HEK293 (cell line): Measurements from ENCODE around the gene PDE4D.

Experiments used
- ZNF157 ChIP-seq: fragments of 450-650 bp; formaldehyde crosslinking; IDR thresholded peaks from 2 replicates; pipeline ENCODE4 v1.5.1; 2016; ENCODE audit warnings: missing biosample characterization, missing genetic modification characterization
- ZNF175 ChIP-seq: fragments of 450-650 bp; formaldehyde crosslinking; IDR thresholded peaks from 2 replicates; pipeline ENCODE4 v1.5.1; 2016; ENCODE audit warnings: missing biosample characterization, missing genetic modification characterization
- ZNF311 ChIP-seq: fragments of 450-650 bp; formaldehyde crosslinking; IDR thresholded peaks from 2 replicates; pipeline ENCODE4 v1.5.1; 2017; ENCODE audit warnings: missing biosample characterization, missing genetic modification characterization, borderline replicate concordance
- ZNF510 ChIP-seq: fragments of 450-650 bp; formaldehyde crosslinking; IDR thresholded peaks from 2 replicates; pipeline ENCODE4 v1.5.1; 2018; ENCODE audit warnings: mild to moderate bottlenecking, missing genetic modification characterization, missing biosample characterization; ENCODE audit not compliant: insufficient replicate concordance
- ZNF518A ChIP-seq: fragments of 450-650 bp; formaldehyde crosslinking; conservative IDR thresholded peaks from 2 replicates; pipeline ENCODE4 v1.5.1; 2016; ENCODE audit warnings: low read depth, missing biosample characterization, missing genetic modification characterization
- ZNF654 ChIP-seq: fragments of 450-650 bp; formaldehyde crosslinking; IDR thresholded peaks from 2 replicates; pipeline ENCODE4 v1.5.1; 2016; ENCODE audit warnings: low read depth, missing biosample characterization, missing genetic modification characterization
- ZNF777 ChIP-seq: fragments of 450-650 bp; formaldehyde crosslinking; IDR thresholded peaks from 2 replicates; pipeline ENCODE4 v1.5.1; 2017; ENCODE audit warnings: missing biosample characterization, missing genetic modification characterization, borderline replicate concordance
- TF ChIP-seq, protein P1 (sequence below): fragments of 450-650 bp; formaldehyde crosslinking; IDR thresholded peaks from 2 replicates; pipeline ENCODE4 v1.5.1; 2016; ENCODE audit warnings: missing biosample characterization, missing genetic modification characterization
- TF ChIP-seq, protein P2 (sequence below): fragments of 450-650 bp; formaldehyde crosslinking; IDR thresholded peaks from 2 replicates; pipeline ENCODE4 v1.5.1; 2016; ENCODE audit warnings: missing biosample characterization, missing genetic modification characterization

DNA sequence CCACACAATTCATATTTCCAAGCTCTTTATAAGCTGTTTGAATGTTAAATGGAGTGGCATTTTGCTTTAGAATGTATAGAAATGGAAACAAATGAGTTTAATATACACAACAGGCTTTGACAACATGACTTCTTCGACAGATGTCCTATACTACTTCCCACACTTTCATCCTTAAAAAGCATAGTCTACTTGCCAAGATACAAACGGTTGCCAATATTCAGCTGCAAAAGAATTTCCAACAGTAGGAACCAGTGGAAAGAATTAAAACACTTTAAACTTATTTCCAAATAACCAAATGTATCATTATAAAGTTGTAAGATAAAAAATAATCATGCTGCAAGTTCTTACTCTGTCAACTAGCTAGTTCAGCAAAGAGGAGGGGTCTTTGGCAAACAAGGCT, 456.4 kb downstream of the PDE4D start:
- TF ChIP-seq ZNF311 (tag by site-specific recombination) (no peak), ZNF518A (no peak), ZNF157 (tag by site-specific recombination) (no peak), ZNF175 (tag by site-specific recombination) (no peak), ZNF777 (tag by site-specific recombination) (no peak), ZNF654 (no peak), ZNF510 (no peak)
- TF ChIP-seq, protein P1, sequence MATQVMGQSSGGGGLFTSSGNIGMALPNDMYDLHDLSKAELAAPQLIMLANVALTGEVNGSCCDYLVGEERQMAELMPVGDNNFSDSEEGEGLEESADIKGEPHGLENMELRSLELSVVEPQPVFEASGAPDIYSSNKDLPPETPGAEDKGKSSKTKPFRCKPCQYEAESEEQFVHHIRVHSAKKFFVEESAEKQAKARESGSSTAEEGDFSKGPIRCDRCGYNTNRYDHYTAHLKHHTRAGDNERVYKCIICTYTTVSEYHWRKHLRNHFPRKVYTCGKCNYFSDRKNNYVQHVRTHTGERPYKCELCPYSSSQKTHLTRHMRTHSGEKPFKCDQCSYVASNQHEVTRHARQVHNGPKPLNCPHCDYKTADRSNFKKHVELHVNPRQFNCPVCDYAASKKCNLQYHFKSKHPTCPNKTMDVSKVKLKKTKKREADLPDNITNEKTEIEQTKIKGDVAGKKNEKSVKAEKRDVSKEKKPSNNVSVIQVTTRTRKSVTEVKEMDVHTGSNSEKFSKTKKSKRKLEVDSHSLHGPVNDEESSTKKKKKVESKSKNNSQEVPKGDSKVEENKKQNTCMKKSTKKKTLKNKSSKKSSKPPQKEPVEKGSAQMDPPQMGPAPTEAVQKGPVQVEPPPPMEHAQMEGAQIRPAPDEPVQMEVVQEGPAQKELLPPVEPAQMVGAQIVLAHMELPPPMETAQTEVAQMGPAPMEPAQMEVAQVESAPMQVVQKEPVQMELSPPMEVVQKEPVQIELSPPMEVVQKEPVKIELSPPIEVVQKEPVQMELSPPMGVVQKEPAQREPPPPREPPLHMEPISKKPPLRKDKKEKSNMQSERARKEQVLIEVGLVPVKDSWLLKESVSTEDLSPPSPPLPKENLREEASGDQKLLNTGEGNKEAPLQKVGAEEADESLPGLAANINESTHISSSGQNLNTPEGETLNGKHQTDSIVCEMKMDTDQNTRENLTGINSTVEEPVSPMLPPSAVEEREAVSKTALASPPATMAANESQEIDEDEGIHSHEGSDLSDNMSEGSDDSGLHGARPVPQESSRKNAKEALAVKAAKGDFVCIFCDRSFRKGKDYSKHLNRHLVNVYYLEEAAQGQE, result no peak
- TF ChIP-seq, protein P2, sequence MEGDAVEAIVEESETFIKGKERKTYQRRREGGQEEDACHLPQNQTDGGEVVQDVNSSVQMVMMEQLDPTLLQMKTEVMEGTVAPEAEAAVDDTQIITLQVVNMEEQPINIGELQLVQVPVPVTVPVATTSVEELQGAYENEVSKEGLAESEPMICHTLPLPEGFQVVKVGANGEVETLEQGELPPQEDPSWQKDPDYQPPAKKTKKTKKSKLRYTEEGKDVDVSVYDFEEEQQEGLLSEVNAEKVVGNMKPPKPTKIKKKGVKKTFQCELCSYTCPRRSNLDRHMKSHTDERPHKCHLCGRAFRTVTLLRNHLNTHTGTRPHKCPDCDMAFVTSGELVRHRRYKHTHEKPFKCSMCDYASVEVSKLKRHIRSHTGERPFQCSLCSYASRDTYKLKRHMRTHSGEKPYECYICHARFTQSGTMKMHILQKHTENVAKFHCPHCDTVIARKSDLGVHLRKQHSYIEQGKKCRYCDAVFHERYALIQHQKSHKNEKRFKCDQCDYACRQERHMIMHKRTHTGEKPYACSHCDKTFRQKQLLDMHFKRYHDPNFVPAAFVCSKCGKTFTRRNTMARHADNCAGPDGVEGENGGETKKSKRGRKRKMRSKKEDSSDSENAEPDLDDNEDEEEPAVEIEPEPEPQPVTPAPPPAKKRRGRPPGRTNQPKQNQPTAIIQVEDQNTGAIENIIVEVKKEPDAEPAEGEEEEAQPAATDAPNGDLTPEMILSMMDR, result no peak
